ENCODE measurements around the gene BLNK. TPM values are rescaled to one million over a fixed set of nuclear protein-coding genes. Genes with fewer than 3 reads are reported as not detected.

Gene BLNK
- total and polyA plus RNA-seq, 9 of the 15 experiments (the other 6 are each of a cell fraction or from before 2014, with no cell fraction given), result not detected

- POLR2A ChIA-PET, result interaction anchor here (0.6 to 1.2 kb wide), 2 partner anchors 10 to 94 kb away, joined by 3 to 4 read pairs; no protein-coding TSS in a partner anchor
- WGBS (ENCODE audit: insufficient coverage, low coverage, missing lambda C conversion rate), result 97% methylated on average over 4 of the region's 6 CpGs
- FAIRE-seq, result no peak
- ATAC-seq, result no peak
- in situ Hi-C loops (cut with MboI), result no loop called here
- Histone ChIP-seq H3K4me1 (replicated peaks in 1 of 2; ENCODE audit: control insufficient read depth in 2 of 2, insufficient read depth in 2 of 2, low read length in 2 of 2) (no peaks in the 10 kb centered on the region), H3K27me3 (ENCODE audit: control insufficient read depth in 2 of 2, insufficient read depth in 2 of 2, low read length in 2 of 2) (no peaks in the 10 kb centered on the region), H3K4me2 (ENCODE audit: insufficient read depth, low read length) (no peak overlapping the region), H3K4me3 (no peak overlapping the region), H3K9me3 (replicated peaks; ENCODE audit: control insufficient read depth, insufficient read depth, low read depth, low read length) (no peaks in the 10 kb centered on the region), H3K36me3 (ENCODE audit: control insufficient read depth, insufficient read depth, low read length) (no peaks in the 10 kb centered on the region; the same call in 2 of the 3 replicates), H3K9me1 (ENCODE audit: control insufficient read depth, insufficient read depth, low read length) (no peaks in the 10 kb centered on the region), H3K9ac (ENCODE audit: insufficient read depth in 1 of 2, low read depth in 2 of 2, low read length in 2 of 2) (no peak overlapping the region), H4K20me1 (replicated peaks; ENCODE audit: control insufficient read depth, insufficient read depth, low read length) (no peaks in the 10 kb centered on the region), H3K27ac (ENCODE audit: extremely low read depth, low read depth, low read length) (no peak overlapping the region), H2AFZ (ENCODE audit: low read depth, low read length) (no peak overlapping the region), H3K79me2 (ENCODE audit: control insufficient read depth, insufficient read depth, low read length) (no peaks in the 10 kb centered on the region)
- no peak for TF ChIP-seq MAX (CRISPR knock-in tag; IDR thresholded peaks at IDR 0.05)
- intact Hi-C loops (cut with micrococcal nuclease), result no loop called here
- DNase-seq (ENCODE audit: extremely low read depth in 1 of 4, low spot score in 3 of 4), result no peak
- no TSS peak for BruUV-seq (replicated peaks)
- CTCF ChIA-PET (ENCODE audit: low intra/inter-chr PET ratio), result no interaction called here
Measured at GRCh38 chr10:96165726-96166125, 105.6 kb downstream of the BLNK start.

- Histone ChIP-seq H3K4me2 (ENCODE audit: insufficient read depth, low read length) (no peak overlapping the region), H3K36me3 (ENCODE audit: control insufficient read depth, insufficient read depth, low read length) (peaks cover 70% of the 10 kb centered on the region), H3K4me3 (no peak overlapping the region), H3K79me2 (ENCODE audit: control insufficient read depth, insufficient read depth, low read length) (no peaks in the 10 kb centered on the region), H2AFZ (ENCODE audit: low read depth, low read length) (no peak overlapping the region), H3K9me1 (ENCODE audit: control insufficient read depth, insufficient read depth, low read length) (no peaks in the 10 kb centered on the region), H3K27ac (ENCODE audit: extremely low read depth, low read depth, low read length) (no peak overlapping the region), H3K9ac (ENCODE audit: insufficient read depth in 1 of 2, low read depth in 2 of 2, low read length in 2 of 2) (no peak overlapping the region), H3K4me1 (replicated peaks in 1 of 2; ENCODE audit: control insufficient read depth in 2 of 2, insufficient read depth in 2 of 2, low read length in 2 of 2) (no peaks in the 10 kb centered on the region), H3K27me3 (ENCODE audit: control insufficient read depth in 2 of 2, insufficient read depth in 2 of 2, low read length in 2 of 2) (no peaks in the 10 kb centered on the region), H4K20me1 (replicated peaks; ENCODE audit: control insufficient read depth, insufficient read depth, low read length) (no peaks in the 10 kb centered on the region), H3K9me3 (replicated peaks; ENCODE audit: control insufficient read depth, insufficient read depth, low read depth, low read length) (no peaks in the 10 kb centered on the region; the same call in 1 of the 2 replicates)
- ATAC-seq (no peak), FAIRE-seq (no peak), DNase-seq (ENCODE audit: extremely low read depth in 1 of 4, low spot score in 3 of 4) (no peak)
- POLR2A ChIA-PET, result no interaction called here
- BruUV-seq (replicated peaks), result no TSS peak
- intact Hi-C loops (cut with micrococcal nuclease) (loop anchor here (5.0 kb wide), 1 partner anchor 106 kb away; no protein-coding TSS in a partner anchor), in situ Hi-C loops (cut with MboI) (no loop called here)
- WGBS (ENCODE audit: insufficient coverage, low coverage, missing lambda C conversion rate), result 89% methylated on average over 1 of the region's 1 CpG
- no peak for TF ChIP-seq POLR3A (IDR thresholded peaks at IDR 0.05; ENCODE audit: borderline replicate concordance, extremely low read depth, insufficient read depth, insufficient read length)
- TF ChIP-seq TAL1 (IDR thresholded peaks at IDR 0.05), result no peak
- no peak for TF ChIP-seq MITF (IDR thresholded peaks at IDR 0.05)
- TF ChIP-seq ZBTB17 (CRISPR knock-in tag; IDR thresholded peaks at IDR 0.05), result no peak
- TF ChIP-seq ZNF76 (CRISPR knock-in tag; IDR thresholded peaks at IDR 0.05; ENCODE audit: borderline replicate concordance), result no peak
- TF ChIP-seq ZBTB43 (CRISPR knock-in tag; IDR thresholded peaks at IDR 0.05), result no peak
- no peak for TF ChIP-seq SETDB1 (IDR thresholded peaks at IDR 0.05; ENCODE audit: low read length)
- no peak for TF ChIP-seq ZNF507 (tag; conservative IDR thresholded peaks at IDR 0.05)
- no peak for TF ChIP-seq KLF1 (tag; IDR thresholded peaks at IDR 0.05)
- CTCF ChIA-PET (ENCODE audit: low intra/inter-chr PET ratio), result no interaction called here
Measured at GRCh38 chr10:96153070-96153469, 118.3 kb downstream of the BLNK start.

Data from K562 (cell line).